ENCODE data around the gene CCNDBP1.
"Not testable (repeated sequence)": the region's sequence is repeated elsewhere in the genome, so short reads cannot be mapped to it uniquely, and the experiment has no call there.

The CCNDBP1 gene

DNA sequence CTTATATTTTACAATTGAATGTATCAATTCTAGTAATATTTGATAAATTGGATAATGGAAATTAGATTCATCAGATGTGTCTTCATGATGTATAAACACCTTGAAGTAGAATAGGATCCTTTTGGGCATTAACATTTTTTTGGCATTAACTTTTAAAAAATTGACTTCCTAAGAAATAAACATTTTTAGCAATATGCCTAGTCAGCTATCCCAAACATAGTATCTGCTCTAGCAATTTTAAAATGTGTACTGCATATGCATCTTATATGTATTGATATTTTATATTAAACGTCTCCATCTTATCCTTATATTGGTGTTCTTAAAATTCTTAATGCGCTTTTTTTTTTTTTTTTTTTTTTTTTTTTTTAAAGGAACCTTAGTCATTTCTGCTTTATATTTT, 8.5 kb downstream of the CCNDBP1 start:
- no peak for DNase-seq (ENCODE audit: low read depth in 2 of 2)

DNA sequence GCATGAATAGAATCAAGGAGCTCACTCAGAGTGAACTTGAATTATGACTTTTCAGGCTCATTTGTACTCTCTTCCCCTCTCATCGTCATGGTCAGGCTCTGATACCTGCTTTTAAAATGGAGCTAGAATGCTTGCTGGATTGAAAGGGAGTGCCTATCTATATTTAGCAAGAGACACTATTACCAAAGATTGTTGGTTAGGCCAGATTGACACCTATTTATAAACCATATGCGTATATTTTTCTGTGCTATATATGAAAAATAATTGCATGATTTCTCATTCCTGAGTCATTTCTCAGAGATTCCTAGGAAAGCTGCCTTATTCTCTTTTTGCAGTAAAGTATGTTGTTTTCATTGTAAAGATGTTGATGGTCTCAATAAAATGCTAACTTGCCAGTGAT, 9.6 kb downstream of the CCNDBP1 start:
- DNase-seq (ENCODE audit: low read depth in 2 of 2): no peak

DNA sequence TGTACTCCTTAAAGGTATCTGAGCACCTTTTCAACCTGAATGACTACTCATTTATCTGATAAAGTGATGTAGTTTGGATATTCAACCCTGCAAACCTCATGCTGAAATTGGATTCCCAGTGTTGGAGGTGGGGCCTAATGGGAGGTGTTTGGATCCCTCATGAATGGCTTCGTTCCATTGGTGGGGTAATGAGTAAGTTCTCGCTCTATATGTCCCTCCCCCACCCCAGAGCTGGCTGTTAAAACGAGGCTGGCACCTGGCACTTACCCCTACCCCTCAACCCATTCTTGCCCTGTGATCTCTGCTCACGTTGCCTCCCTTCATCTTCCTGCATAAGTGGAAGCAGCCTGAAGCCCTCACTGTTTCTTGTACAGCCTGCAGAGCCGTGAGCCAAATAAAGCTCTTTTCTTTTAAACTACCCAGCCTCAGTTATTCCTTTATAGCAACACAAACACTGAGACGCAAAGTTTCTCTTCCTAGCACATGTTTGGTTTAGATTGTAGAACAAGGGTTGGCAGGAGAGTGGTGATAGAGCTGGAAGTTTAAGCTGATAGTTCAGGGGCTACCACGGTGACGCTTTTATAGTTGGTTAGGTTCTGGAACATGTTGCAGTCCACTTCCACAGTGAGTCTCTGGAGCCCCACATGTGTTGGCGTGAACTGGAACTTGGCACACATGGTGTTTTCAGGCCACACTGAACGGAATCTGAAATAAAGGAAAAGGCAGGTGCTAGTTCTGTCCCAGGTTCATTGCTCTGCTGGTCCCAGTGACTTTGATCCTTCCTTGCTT, 11.8 kb downstream of the CCNDBP1 start:
- DNase-seq (ENCODE audit: low read depth in 2 of 2): no peak

- not testable (repeated sequence) for DNase-seq (ENCODE audit: low read depth in 2 of 2)
Observed at GRCh38 chr15:43197773-43198172, 12.6 kb downstream of the CCNDBP1 start.

- DNase-seq (ENCODE audit: low read depth in 2 of 2): not testable (repeated sequence)
Observed at GRCh38 chr15:43198556-43198955, 13.4 kb downstream of the CCNDBP1 start.

GRCh38 chr15:43198992-43199391, 13.8 kb downstream of the CCNDBP1 start:
- DNase-seq (ENCODE audit: low read depth in 2 of 2): no peak

DNA sequence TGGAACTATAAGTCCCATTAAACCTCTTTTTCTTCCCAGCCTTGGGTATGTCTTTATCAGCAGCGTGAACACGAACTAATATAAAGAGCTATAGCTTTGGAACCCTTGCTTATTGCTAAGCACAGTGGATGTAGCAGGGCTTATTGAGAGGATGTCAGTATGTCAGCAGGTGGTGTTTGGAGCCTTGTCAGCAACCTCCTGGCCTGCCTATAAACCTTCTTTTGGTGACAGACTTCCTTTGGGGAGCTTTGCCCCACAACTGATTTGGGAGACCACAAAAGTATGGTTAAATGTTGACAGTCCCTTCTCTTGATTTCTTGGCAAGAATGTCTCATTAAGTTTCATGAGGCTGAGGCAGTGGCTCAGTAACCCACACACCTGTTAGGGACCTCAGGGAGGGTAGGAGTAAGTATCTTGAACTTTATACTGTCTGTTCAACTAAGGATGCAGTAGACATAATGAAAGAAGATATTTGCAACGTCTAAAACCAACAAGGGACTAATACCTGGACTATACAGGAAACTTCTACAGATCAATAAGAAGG, 14.8 kb downstream of the CCNDBP1 start:
- no peak for DNase-seq (ENCODE audit: low read depth in 2 of 2)

GRCh38 chr15:43204016-43204901, 19.1 kb downstream of the CCNDBP1 start:
- peak in 1 of 2 experiments; percentile 25 for DNase-seq (ENCODE audit: low read depth in 2 of 2)

GRCh38 chr15:43206054-43206453, 20.9 kb downstream of the CCNDBP1 start:
- no peak for DNase-seq (ENCODE audit: low read depth in 2 of 2)

GRCh38 chr15:43207024-43207423, 21.8 kb downstream of the CCNDBP1 start:
- DNase-seq (ENCODE audit: low read depth in 2 of 2): no peak

DNA sequence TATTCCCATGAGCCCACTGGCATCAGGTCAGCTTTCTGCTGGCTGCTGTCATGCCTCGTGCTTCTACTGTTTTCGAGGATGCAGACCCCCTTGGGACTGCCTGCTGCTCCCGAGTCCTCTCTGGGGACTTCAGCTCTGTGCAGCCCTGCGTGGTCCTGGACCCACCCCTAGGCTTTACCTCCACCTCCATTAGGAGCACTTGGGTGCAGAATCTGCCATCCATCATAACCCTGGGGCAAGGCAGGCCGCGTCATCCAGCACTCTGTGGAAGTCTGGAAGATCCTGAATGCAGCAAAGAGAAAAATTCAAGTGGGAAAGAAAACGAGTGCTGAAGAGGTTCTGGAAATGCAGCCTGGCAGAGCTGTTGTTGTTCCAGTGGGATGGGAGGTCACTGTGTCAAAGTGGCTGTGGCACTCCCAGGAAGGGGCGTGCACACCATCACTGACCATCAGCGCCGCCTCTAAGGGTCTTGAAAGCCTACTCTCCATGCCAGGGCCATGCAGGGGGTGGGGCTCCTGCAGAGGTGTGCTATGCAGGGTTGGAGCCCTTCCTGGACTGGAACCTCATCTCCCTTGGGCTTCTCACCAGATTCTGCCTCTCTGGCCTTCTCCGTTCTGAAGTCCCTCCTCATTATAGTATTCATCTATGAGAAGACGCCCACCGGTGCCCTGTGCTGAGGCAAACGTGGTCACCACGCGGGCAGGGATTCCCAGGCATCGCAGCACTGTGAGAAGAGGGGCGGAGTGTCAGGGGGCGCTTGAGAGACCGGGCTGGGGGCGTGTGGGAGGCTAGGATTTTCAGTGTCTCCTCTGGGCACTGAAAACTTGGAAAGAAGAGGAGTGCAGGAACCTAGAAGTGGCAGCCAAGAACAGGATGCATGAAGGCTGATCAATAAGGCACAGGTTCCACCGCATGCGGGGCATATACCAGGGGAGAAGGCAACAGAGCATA, 23.1 kb downstream of the CCNDBP1 start:
- DNase-seq (ENCODE audit: low read depth in 2 of 2): no peak

GRCh38 chr15:43209059-43209824, 24.0 kb downstream of the CCNDBP1 start:
- DNase-seq (ENCODE audit: low read depth in 2 of 2): no peak

DNA sequence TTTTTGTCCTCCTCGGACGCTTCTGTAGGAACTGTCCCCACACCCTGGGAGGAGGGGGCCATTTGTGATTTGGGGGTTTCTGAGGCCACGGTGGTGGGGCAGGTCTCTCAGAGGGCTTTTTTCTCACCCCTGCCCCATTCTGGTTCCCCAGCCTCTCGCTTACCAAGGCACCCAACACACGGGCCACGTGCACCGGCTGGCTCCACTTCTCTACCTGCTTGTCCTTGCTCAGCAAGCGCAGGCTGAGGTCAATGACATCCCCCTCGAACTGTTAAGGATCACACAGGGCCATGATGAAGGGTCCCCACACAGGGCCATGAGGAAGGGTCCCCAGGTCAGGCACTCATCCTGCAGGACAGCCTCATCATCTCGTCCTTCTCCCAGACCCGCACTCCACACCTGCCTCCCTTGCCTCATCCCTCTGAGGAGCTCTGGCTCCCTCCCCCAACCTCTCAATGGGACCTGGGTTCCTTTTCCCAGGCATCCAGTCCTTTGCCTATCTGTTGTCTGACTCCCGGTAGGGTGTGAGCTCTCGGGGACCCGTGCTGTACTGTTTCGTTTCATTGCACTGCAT, 25.1 kb downstream of the CCNDBP1 start:
- no peak for DNase-seq (ENCODE audit: low read depth in 2 of 2)

GRCh38 chr15:43210807-43211206, 25.6 kb downstream of the CCNDBP1 start:
- DNase-seq (ENCODE audit: low read depth in 2 of 2): no peak

GRCh38 chr15:43211224-43211735, 26.1 kb downstream of the CCNDBP1 start:
- DNase-seq (ENCODE audit: low read depth in 2 of 2): no peak

GRCh38 chr15:43212299-43212698, 27.1 kb downstream of the CCNDBP1 start:
- DNase-seq (ENCODE audit: low read depth in 2 of 2): no peak

DNA sequence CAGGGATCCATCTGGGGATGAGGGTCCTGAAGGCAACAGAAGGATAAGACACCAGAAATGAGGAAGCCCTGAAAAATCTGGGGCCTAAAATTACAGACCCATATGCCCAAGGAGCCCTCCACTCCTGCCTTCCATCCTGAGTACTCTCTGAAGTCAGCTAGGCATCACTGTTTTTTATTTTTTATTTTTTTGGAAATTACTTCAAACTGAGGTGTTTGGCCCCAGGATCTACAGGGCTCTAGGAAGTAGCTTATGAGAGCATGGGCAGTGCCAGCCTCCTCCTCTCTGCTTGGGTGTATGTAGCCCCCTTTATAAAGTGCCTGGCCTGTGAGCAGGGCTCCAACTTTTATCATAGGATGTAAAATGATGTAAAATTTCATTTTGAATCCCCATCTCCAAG, 27.7 kb downstream of the CCNDBP1 start:
- DNase-seq (ENCODE audit: low read depth in 2 of 2): no peak

GRCh38 chr15:43213466-43213865, 28.3 kb downstream of the CCNDBP1 start:
- DNase-seq (ENCODE audit: low read depth in 2 of 2): no peak

DNA sequence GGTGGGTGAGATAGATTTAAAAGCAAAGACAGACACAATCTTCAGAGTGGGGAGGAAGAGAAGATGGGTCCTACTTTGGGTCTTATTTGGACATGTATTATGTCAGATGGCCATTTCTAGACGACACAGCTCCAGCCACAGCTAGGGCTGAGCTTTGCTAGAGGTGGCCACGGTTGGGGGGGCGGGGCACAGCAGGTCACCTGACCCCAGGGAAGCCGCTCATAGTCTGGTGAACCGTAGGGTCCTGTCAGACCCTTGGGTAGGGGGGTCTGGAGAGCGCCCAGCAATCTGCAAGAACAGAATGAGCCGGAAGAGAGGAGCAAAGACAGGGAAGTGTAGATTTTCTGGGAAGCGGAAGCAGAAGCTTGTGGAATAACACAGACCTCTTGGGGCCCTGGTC, 29.0 kb downstream of the CCNDBP1 start:
- no peak for DNase-seq (ENCODE audit: low read depth in 2 of 2)

All from fibroblast of skin of left biceps (primary cell).